ENCODE measurements around the gene CTNNBL1.

CTNNBL1 gene

DNA sequence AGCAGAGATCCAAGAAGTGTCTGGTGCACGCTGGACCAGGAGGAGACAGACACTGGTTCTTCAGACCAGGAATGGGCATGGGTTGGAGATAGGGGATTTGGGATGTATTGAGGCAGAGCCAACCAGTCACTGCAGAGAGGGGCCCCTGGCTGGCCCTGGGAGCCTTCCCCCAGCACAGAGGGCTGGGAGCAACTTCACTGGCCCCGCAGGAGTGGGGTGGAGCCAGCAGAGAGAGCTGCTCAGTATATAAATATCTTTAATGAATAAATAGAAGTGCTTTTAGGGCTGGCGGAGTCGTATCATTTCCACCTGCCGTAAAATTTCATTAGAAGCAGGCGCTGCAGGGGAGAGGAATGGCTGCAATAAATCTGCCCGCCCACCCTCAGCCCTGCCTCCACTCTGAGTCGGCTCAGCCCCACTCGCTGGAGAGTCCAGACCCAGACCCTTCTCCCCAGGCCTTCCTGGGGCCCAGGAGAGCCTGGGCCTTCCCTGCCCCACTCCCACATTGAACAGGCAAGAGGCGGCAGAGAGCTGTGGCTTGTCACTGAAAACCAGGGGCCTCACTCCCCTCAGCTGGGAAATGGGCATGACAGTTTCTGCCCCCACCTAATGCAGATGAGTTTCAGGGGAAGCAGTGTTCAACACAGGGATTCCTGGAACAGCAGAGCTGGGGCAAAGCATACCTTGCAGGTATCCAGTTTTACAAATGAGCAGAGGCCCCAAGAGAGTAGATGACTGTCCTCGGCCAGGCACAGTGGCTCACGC lies 185.2 kb downstream of the CTNNBL1 start:
- no peak for DNase-seq (ENCODE audit: low read depth)

DNA sequence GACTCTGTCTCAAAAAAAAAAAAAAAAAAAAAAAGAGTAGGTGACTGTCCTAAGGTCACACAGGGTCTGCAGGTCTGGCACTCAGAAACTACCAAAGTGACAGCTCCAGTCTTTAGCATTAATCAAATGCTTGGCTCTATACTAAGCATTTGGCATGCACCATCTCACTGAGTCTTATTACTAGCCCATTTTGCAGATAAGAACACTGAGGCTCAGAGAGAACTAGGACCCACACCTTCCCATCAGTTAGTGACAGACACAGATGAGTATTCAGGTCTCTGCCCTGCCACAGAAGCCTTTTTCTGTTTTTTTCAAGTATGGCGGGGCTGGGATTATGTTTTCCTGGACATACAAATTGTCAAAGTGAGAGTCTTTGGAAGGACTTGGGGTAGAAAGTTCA lies 186.0 kb downstream of the CTNNBL1 start:
- DNase-seq (ENCODE audit: low read depth), result no peak

DNA sequence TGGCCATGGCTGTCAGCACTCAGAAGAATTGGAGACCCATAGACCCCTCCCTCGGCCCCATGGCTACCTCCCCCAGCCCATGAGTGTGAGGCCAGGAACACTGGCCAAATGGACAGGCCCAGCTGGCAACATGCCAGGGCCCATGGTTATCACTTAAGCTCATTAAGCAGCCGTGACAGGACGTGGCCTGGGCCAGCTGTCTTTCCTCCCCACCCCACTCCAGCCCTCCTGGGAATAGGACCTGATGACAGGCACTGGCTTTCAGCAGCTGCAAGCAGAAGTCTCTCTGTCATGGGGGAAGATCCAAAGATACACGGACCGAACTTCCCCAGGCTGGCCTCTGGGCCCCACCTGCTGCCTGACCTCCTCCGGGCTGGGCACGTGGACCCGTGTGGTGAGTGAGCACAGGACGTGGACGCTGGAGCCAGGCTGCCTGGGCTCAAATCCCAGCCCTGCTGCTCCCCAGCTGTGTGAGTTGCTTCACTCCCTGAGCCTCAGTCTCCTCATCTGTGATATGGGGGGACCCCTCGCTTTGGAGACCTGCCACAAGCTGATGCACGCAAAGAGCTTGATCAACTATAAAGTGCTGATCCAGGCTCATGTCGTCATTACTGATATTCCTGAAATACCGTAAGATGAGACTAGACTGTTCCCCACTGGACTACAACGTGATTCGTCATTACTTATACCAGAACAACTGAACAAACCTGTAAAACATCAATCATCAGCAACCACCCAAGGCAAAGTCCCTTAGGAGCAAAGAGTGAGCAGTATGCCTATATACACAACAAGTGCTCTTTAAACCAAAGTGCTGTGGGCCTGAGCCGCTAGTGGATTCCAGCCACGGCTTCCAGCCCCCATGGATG lies 187.1 kb downstream of the CTNNBL1 start:
- no peak for DNase-seq (ENCODE audit: low read depth)

DNA sequence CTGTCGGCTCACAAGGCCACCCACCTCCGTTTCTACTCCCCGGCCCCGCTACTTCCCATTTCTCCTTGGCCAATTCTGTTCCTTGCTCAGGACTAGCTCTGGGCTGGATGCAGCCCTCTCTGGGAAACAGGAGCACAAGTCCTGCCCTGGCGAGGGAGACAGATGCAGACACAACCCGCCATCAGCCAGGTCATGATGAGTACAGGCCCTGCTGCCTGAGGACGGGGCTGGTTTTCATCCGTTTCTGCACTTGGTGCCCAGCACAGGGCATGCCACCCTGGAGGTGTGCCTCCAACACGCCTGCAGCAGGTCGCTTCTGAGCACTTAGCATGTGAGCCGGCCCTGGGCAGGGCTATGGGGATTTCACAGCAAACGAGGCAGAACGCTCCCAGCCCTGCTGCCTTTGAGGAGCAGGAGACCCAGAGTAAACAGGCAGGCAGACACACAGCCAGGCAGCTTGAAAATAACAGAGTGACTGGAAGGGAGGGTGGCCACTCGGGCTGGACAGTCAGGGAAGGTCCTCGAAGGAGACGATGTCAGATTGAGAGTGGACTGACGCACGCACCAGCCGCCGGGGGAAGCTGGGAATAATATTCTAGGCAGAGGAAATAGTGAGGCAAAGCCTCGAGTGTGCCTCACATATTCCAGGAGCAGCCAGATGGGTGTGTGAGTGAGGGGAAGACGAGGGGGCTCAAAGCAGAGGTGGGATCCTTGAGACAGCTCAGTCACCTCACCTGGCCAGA lies 187.9 kb downstream of the CTNNBL1 start:
- no peak for DNase-seq (ENCODE audit: low read depth)

DNA sequence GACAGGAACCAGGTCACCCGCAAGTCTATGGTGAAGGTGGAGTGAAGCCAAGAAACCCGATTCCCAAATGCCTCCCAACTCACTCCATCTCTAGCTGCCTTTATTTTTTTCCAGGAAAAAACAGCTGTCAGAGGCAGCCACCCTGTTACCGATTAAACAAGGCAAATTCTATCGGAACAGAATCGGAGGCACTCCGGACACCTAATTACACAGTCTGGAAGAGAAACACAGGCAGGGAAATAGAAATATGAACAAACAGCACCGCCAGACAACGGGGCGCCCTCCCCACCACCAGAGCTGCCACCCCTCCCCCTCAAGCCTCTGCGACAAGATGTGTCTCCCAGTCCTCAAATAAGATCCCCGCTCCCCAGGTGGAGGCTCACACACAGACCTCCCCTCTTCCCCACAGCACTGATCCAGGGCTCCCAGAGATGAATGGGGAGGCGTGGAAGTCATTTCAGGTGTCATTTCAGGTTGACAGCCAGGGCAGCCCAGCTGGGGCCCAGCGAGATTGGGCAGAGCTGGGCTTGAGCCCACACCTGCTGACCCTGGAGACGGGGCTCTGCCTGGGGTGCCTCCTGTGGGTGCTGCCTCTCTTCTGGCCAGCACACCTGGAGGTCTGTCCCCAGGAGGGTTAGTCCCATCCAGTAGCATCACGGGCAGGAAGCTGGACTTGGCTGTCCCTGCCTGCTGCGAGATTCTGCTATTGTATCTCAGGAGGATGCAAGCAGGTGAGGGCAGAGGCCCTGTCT lies 189.3 kb downstream of the CTNNBL1 start:
- no peak for DNase-seq (ENCODE audit: low read depth)

DNA sequence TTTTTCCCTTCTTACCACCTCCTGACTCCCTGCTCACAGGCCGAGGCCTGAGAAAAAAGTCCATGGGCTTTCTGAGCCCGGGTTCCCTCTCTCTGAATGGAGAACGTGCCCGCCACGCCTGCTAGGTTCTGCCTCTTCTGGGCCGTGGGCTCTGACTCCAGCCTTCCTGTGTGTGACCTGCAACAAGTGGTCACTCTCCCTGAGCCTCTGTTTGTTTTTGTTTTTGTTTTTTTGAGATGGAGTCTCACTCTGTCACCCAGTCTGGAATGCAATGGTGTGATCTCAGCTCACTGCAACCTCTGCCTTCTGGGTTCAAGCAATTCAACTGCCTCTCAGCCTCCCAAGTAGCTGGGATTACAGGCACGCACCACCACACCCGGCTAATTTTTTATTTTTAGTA lies 191.2 kb downstream of the CTNNBL1 start:
- DNase-seq (ENCODE audit: low read depth), result no peak

DNA sequence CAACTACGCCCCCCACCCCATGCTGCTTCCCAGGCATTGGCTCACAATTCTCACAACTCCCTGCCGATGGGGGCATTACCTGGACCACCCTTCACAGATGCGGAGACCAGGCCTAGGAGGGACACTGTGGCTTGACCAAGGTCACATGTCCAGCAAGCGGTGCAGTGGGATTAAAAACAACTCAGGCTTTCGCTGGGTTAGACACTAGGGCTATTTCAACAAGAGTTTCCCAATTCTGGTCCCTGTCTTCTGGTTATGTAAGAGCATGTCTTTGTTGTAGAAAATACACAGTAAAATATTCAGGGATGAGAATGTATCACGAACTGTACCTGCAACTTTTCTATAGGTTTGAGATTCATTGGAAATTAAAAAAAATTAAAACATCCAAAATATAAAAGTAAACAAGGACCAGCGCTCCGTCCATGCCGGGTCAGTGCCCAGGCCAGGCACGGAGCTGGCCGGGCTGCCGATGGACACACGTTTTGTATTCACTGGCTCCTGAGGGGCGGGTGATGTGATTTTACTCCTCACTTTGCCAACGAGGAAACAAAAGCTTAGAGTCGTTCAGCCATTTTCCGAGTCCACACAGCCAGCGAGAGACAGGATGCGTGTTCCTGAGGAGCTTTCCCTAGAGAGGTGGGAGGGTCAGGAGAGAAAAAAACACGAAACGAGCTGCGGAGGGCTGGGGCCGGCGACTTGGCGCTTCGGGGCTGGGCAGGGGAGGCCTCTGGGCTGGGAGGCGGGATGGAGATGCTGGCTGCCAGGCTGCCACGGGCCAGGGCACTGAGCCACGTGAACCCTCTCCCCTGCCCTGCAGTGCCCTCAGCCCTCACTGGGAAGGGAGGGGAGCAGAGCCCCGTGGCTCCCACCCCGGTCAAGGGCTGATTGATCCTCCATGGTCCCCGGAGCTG lies 192.0 kb downstream of the CTNNBL1 start:
- DNase-seq (ENCODE audit: low read depth), result no peak

DNA sequence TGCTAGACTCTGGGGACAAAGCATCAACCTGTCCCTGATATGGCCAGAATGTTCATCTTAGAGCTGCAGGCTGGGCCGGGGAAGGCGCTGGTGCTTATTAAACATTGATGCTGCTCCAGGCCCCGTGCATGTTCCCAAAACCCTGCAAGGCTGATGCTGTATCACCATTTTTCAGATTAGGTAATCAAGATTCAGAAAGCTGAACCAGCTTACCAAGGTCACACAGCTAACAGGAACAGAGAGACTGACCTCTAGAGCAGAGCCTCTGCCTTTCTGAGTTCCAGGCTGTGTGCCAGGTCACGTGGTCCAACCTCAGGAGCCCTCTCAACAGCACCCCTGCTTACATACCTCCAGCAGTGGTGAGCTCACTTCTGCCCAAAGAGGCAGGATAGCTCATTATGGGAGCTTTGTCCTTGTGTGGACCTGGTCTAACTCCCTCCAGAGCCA lies 193.0 kb downstream of the CTNNBL1 start:
- no peak for DNase-seq (ENCODE audit: low read depth)

DNA sequence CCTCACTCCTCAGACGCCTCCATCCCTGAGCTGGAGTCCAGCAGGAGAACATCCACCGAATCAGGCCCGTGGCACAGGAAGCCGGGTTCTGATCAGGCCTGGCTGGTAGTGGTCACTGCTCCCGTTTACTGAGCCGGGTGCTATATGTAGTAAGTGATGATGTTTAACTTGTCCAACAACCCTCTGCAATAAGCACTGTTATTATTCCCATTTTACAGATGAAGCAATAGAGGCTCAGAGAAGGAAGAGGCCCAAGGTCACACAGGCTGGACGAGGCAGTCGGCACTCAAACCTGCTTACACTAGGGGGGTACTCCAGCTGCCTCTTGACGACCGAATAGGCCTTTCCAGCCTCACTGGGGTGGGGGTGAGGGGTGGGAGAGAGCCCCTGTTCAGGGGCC lies 194.8 kb downstream of the CTNNBL1 start:
- DNase-seq (ENCODE audit: low read depth), result no peak

DNA sequence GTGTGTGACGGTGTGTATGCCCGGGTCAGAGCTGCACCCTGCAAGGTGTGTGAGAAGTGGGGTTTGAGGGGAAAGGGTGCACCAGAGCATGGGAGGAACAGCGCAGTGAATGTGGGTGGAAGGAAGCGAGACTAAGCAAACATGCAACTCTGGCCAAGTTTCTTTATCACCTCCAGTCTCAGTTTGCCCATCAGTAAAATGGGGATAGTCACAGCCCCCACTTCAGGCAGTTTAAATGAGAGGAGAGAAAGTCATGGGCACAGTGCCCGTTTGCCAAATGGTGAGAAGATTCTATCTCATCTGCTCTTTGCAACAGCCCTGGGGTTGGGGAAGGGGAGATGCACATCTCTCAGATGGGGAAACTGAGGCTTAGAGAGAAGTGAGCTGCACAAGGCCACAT lies 196.3 kb downstream of the CTNNBL1 start:
- no peak for DNase-seq (ENCODE audit: low read depth)

DNA sequence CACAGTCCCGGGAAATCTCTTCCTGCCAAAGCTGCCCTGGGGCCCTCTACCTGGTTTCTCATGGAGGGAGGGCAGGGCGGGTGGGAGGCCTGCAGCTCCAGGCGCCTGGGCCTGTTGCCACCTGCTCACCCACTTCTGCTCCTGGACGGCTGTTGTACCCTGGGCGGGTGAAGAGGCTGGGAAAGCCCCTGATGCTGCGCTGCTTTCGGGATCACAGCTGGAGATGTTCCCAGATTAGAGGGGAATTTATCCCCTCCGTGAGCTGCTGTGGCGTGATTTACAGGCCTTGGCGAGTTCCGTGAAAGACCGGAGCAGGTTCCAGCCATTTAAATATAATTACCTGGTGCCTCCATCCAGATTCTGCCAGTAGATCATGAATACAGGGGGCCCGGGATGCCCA lies 196.8 kb downstream of the CTNNBL1 start:
- no peak for DNase-seq (ENCODE audit: low read depth)

DNA sequence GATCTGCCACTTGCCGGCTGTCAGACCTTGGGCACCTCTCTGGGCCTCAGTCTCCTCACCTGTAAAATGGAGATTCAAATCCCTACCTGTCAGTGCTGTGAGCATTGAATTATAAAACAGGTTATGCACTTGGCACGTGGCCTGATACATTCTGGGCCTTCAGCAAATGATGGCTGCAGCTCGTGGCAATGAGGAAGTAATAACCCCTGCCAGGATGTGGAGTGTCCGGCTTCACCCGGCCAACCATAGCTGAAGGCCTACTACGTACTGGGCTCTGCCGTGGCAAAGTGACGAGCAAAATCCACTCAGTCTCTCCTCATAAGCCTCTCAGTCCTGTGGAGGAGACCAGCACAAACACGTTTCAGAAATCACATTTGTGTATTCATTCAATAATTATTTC lies 198.2 kb downstream of the CTNNBL1 start:
- DNase-seq (ENCODE audit: low read depth), result no peak

DNA sequence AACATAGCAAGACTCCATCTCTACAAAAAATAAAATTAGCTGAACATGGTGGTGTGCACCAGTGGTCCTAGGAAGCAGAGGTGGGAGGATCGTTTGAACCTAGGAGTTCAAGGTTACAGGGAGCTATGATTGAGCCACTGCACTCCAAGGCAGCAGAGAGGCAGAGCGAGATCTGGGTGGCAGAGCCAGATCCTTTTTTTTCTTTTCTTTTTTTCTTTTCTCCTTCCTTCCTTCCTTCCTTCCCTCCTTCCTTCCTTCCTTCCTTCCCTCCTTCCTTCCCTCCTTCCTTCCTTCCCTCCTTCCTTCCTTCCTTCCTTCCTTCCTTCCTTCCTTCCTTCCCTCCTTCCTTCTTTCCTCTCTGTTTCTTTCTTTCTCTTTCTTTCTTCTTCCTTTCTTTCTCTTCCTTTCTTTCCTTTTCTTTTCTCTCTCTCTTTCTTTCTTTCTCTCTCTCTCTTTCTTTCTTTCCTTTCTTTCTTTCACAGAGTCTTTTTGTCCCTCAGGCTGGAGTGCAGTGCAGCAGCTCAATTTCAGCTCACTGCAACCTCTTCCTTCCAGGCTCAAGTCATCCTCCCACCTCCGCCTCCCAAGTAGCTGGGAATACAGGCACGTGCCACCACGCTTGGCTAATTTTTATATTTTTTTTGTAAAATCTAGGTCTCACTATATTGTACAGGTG lies 199.9 kb downstream of the CTNNBL1 start:
- no peak for DNase-seq (ENCODE audit: low read depth)

DNA sequence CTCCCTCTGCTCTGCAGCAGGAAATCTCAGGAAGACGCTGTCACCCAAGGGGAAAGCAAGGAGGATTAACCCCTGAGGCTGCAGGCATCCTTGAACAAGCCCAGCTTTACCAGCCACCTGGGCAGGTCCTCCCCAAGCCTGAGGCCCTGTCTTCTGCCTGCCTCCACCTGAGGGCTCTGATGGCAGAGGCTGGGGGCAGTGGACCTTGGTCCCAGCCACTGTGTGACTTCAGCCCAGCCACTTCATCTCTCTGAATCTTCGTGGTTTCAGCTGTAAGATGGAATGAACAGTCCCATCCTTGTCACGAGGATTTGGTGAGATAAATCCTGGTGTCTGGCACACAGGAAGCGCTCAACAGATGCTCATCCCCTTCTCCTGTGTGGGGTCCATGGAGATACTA lies 200.6 kb downstream of the CTNNBL1 start:
- DNase-seq (ENCODE audit: low read depth), result no peak

DNA sequence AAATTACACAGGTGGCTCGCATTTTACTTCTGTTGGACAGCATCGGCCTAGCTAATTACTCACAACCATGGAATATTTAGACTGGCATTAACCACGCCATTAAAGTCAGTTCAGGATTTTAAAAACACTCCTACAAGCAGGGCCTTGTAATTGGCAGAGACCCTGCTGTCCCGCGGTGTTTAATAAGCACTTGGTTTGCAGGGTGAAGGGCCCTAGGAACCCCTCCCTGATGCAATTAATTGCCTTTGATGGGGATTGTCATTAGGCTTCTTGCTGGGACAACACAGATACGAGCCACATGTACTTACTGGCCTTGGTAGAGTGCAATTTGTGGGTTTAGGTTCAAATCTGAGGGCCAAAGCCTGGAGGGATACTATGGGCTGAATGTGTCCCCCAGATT lies 201.3 kb downstream of the CTNNBL1 start:
- no peak for DNase-seq (ENCODE audit: low read depth)

DNA sequence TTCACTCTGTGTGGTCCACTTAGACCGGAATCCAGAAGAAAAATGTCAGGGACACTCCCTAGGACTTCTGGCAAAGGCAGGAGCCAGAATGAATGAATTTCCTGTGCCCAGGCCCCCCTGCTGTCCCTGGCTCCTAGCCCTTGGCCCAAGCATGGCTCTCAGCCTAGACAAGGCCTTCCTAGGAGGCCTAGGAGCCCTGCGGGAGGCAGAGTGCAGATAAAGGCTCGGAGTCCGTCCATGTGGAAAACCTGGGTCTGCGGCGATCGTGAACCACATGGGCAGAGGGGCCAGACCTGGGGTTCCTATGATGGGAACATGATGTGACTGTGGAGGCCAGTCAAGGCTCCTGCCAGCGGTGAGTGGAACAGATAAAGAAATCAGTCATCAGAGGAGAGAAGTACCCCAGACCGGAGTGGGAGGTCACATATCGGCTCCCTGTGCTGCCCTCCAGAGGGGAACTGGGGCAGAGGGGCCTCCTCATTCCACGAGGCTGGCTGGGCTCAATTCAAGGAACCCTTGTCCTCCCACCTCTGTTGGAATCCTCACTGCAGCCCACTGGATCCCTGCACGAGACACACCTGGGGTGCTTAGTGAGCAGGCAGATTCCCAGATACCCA lies 203.2 kb downstream of the CTNNBL1 start:
- no peak for DNase-seq (ENCODE audit: low read depth)

DNA sequence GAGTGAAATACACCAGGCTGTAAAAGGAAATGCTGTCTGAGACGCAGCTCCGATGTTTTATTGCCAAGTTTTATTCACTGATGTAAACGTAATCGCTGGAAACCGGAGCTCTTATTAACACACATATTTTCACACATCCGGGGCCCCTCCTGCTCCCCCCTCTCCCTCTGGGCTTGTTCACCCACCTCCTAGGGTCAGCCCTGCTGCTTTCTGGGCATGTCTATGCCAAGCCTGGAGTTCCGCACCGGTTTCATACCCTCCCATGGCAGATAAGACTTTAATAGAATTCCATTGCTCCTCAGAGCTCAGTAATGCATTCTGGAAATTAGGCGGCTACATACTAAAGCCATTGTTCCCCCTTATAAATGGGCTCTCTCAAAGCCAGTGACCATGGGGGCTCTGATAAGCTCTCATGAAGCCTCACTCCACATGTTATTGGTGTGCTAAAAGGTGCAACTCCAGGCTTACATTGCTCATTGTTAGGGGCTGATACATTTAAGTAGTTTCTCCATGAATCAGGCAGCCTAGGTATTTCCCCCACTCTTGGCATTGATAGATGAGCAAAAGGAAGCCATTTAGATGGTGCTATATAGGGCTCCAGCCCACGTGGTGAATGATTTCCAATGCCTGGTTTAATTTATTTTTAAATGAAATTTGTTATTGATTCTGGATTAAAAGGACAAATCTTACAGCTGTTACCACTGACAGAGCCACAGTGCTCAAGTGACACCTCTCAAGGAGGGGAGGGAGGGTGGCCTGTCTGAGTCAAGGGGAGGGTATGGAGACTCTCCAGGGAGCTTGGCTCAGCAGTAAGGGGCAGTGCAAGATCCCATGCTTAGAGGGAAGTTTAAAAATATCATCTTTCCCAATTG lies 204.6 kb downstream of the CTNNBL1 start:
- no peak for DNase-seq (ENCODE audit: low read depth)

DNA sequence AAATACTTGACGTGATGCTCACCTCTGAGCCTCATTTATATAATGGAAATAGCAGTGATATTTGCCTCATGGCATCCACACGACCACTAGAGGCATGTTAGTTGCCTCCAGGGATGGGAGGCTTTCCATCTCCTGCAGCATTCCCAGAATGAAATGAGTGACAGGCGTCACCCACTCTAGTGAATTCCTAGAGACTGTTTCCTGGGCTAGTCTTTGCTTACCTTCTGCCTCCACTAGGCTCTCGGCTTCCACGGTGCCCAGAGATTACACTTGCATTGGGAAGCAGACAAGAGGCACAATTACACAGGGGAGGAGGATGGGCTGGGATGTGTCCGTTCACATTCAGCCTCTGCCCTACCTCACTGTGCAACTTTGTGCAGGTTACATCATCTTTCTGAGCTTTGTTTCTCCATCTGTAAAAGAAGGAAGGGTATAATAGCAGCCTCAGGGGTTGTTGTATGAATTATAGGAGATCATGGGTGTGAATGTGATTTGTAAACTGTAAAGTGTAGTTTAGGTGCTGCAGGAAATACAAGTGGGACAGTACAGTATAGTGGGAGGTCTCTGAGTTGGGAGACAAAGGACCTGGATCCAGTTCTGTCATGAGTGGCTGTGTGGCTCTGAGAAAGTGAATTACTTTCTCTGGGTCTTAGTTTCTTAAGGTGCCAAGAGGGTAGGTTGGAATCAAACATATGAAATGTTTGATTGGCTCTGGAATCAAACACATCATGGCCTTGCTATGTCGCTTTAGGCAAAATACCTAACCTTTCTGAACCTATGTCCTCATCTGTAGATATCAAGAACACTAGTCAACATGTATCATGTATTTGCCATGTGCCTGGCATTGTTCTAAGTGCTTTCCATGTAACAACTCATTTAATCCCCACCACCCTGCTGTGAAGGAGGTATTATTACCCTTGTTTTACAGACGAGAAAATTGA lies 205.5 kb downstream of the CTNNBL1 start:
- no peak for DNase-seq (ENCODE audit: low read depth)
